ENCODE results near the gene ACAN.

- TF ChIP-seq EZH2 (IDR thresholded peaks at IDR 0.05) (no peak), POLR2AphosphoS5 (IDR thresholded peaks at IDR 0.05; ENCODE audit: borderline replicate concordance, low read depth, low read length) (no peak), FOXP2 (optimal IDR thresholded peaks at IDR 0.05; ENCODE audit: control extremely low read depth, extremely low read length, insufficient read depth) (no peak)
Observed at GRCh38 chr15:88881775-88882174, 78.5 kb downstream of the ACAN start.

All from SK-N-MC (cell line).